ENCODE measurements around the gene H19.

Gene H19

DNA sequence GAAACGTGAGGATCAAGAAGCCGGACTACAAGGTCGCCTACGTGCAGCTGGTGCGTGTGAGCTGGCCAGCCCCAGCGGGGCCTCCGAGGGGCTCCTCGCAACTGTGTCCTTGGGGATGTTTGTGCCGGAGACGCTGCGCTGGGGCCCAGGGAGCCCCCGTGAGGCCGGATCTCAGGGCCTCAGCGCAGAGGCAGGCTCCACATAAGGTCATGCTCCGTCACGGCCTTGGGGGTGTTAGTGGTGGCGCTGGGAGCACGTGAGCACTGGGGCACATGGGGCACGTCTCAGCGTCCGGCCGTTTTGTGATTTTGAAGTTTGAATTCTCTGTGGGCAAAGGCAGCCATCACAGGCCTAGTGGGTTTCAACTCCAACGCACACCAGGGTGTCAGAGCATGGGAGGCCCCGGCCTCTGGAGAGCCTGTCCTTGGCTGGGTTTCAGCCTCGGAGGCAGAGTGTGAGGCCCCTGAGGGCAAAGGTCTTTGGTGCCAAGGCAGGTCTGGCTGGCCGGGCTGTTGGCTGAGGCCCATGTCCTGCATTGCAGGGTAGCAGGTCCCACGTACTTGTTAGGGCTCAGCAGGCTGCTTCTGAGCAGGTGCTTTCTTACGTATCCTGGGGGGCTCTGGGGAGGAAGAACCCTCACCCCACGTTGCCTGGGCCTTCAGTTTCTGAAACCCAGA, 44.7 kb downstream of the H19 start:
- no peaks in the 10 kb centered on the region for H3K36me3 ChIP-seq
- TF ChIP-seq, protein P1, sequence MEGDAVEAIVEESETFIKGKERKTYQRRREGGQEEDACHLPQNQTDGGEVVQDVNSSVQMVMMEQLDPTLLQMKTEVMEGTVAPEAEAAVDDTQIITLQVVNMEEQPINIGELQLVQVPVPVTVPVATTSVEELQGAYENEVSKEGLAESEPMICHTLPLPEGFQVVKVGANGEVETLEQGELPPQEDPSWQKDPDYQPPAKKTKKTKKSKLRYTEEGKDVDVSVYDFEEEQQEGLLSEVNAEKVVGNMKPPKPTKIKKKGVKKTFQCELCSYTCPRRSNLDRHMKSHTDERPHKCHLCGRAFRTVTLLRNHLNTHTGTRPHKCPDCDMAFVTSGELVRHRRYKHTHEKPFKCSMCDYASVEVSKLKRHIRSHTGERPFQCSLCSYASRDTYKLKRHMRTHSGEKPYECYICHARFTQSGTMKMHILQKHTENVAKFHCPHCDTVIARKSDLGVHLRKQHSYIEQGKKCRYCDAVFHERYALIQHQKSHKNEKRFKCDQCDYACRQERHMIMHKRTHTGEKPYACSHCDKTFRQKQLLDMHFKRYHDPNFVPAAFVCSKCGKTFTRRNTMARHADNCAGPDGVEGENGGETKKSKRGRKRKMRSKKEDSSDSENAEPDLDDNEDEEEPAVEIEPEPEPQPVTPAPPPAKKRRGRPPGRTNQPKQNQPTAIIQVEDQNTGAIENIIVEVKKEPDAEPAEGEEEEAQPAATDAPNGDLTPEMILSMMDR (IDR thresholded peaks at IDR 0.05; ENCODE audit: low read depth, low read length) = no peak
- H3K27ac ChIP-seq = no peak overlapping the region

DNA sequence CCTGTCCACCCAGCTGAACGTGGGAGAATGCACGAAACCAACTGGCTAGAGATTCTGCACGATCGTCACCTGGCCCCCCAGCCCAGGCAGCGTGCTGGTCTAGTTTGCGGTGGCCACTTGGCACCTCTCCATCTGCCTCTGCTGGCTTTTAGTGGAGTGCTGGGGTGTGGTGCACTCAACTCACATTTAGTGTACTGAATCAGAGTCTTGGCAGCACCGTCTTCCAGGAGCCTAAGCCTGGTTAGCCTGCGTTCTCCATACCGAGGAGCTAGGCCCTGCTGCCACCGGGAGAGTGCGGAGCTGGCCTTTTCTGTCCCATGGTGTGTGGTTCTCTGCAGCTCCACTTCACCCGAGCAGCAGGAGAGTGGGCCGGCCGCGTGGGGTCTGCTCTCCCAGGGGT, 47.7 kb downstream of the H19 start:
- no peaks in the 10 kb centered on the region for H3K9me3 ChIP-seq (ENCODE audit: severe bottlenecking)
- H3K4me3 ChIP-seq (ENCODE audit: low read depth, low read length) = no peak overlapping the region
- no peak overlapping the region for H3K27ac ChIP-seq
- H3K27me3 ChIP-seq (ENCODE audit: insufficient read depth, low read depth, severe bottlenecking) = no peaks in the 10 kb centered on the region
- no peak for DNase-seq
- H3K36me3 ChIP-seq = no peaks in the 10 kb centered on the region
- TF ChIP-seq, protein P1 (IDR thresholded peaks at IDR 0.05; ENCODE audit: low read depth, low read length) = no peak

More for the DNA sequence above, 44.7 kb downstream of the H19 start:
- no peak for DNase-seq
- H3K27me3 ChIP-seq (ENCODE audit: insufficient read depth, low read depth, severe bottlenecking) = no peaks in the 10 kb centered on the region
- no peak overlapping the region for H3K4me3 ChIP-seq (ENCODE audit: low read depth, low read length)
- H3K9me3 ChIP-seq (ENCODE audit: severe bottlenecking) = no peaks in the 10 kb centered on the region

DNA sequence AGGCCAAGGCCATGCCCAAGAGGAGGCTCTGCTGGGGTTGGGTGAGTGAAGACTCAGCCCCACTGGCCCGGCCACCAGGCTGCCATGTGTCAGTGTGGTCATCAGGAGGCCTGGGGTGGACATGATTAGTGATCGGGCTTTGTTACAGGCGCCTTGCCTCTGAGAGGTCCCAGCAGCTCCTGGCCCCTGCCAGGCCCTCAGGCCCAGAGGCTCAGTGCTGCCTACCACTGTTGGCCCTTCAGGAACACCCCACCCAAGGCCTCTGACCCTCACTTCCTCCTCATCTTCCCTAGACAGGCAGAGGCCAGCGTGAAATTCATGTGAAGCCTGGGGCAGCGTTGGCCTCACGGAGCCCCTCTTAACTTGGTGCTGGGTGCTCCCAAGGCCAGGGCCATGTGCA, 48.3 kb downstream of the H19 start:
- no peak for DNase-seq
- Histone ChIP-seq H3K36me3 (no peaks in the 10 kb centered on the region), H3K27ac (no peak overlapping the region), H3K27me3 (ENCODE audit: insufficient read depth, low read depth, severe bottlenecking) (no peaks in the 10 kb centered on the region), H3K9me3 (ENCODE audit: severe bottlenecking) (no peaks in the 10 kb centered on the region), H3K4me3 (ENCODE audit: low read depth, low read length) (no peak overlapping the region)
- TF ChIP-seq, protein P1 (IDR thresholded peaks at IDR 0.05; ENCODE audit: low read depth, low read length) = no peak

DNA sequence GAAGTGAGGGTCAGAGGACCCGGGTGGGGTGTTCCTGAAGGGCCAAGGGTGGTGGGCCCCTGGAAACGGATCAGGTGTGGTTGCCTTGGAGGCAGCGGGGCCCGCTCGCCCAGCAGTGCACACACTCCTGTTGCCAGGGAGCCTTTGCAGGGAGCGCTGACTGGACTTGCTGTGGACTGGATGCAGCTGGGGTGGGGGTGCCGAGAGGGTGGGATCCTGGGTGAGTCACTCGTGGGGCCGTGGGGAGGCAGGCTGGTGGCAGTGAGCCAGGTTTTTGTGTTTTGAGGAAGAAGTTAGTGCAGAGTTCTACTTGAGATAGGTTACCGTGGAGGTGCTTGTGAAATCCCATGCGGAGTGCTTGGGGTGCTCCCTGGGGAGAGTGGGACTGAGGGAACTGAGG, 49.3 kb downstream of the H19 start:
- TF ChIP-seq, protein P1 (IDR thresholded peaks at IDR 0.05; ENCODE audit: low read depth, low read length) = no peak
- Histone ChIP-seq H3K36me3 (no peaks in the 10 kb centered on the region), H3K27ac (no peak overlapping the region), H3K27me3 (ENCODE audit: insufficient read depth, low read depth, severe bottlenecking) (no peaks in the 10 kb centered on the region), H3K4me3 (ENCODE audit: low read depth, low read length) (no peak overlapping the region), H3K9me3 (ENCODE audit: severe bottlenecking) (no peaks in the 10 kb centered on the region)
- DNase-seq = no peak

DNA sequence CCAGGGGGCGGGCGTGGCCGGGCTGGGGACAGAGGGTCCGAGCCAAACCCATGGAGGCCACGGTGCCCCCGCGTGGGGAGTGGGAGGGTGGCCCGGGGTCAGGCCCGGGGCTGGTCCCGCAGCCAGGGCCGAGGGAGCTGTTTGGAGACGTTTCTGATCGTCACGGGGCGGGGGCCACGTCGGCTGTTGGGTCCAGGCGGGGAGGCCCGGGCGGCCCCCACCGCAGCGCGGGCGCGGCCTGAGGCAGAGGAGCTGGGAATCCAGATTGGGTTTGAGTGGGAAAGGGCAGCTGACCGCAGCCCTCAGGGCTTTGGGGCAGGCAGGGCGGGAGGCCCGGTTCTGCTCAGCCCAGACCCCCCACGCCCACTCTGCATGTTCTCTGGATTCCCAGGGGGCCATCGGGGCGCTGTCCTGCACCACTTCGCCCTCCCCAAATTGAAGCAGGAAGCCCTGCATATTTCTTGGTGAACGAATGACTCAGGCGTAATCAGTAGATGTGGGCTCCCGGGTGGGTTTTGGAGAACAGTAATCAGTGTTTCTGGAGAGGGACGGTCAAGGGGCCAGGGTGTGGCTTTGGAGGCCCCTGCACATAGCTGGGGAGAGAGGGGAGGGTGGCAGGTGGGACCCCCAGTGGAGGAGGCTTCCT, 49.9 kb downstream of the H19 start:
- H3K36me3 ChIP-seq = no peaks in the 10 kb centered on the region
- H3K4me3 ChIP-seq (ENCODE audit: low read depth, low read length) = no peak overlapping the region
- H3K9me3 ChIP-seq (ENCODE audit: severe bottlenecking) = no peaks in the 10 kb centered on the region
- DNase-seq = no peak
- no peak overlapping the region for H3K27ac ChIP-seq
- TF ChIP-seq, protein P1 (IDR thresholded peaks at IDR 0.05; ENCODE audit: low read depth, low read length) = no peak
- H3K27me3 ChIP-seq (ENCODE audit: insufficient read depth, low read depth, severe bottlenecking) = no peaks in the 10 kb centered on the region
